Activated CD8-positive, alpha-beta T cell treated with anti-CD3 and anti-CD28 coated beads, Interleukin-2, amount 10 ng/mL, durations not matched to agents 7 days and 5 days (primary cell): Measurements from ENCODE around the gene ZBTB33. TPM values are rescaled to one million over a fixed set of nuclear protein-coding genes. Genes with fewer than 3 reads are reported as not detected.
A peak's percentile ranks its signal among the peaks of the same experiment; 100 is the strongest.

ENCODE experiments used
- ATAC-seq: fragments of 150-1000 bp; cut with Tn5 transposase; one replicate; pipeline ENCODE4 v1.10.0; 2021; ENCODE audit warnings: moderate library complexity
- CTCF ChIA-PET: fragments of 350-600 bp; sonication (Branson Sonifier 250); formaldehyde crosslinking; loops from one replicate; lab custom pipeline; 2021; ENCODE audit warnings: antibody characterized with exemption; lab: Charles Lee
- POLR2A ChIA-PET: fragments of 350-600 bp; sonication (Branson Sonifier 250); formaldehyde crosslinking; loops from one replicate; lab custom pipeline; 2021; ENCODE audit warnings: antibody characterized with exemption; lab: Charles Lee
- DNase-seq: peaks from one replicate; pipeline ENCODE4 v3.0.0-alpha.2; 2020
- H3K27ac Mint-ChIP-seq: one replicate; pipeline ENCODE4 v1.8.0; 2021; ENCODE audit warnings: mild to moderate bottlenecking, mixed read lengths
- H3K27me3 Mint-ChIP-seq: one replicate; pipeline ENCODE4 v1.8.0; 2021; ENCODE audit warnings: low read depth, mixed read lengths
- H3K36me3 Mint-ChIP-seq: one replicate; pipeline ENCODE4 v1.8.0; 2021; ENCODE audit warnings: low read depth, mixed read lengths
- H3K4me1 Mint-ChIP-seq: one replicate; pipeline ENCODE4 v1.8.0; 2021; ENCODE audit warnings: low read depth, mixed read lengths
- H3K4me3 Mint-ChIP-seq: one replicate; pipeline ENCODE4 v1.8.0; 2021; ENCODE audit warnings: mild to moderate bottlenecking, mixed read lengths
- H3K9me3 Mint-ChIP-seq: one replicate; pipeline ENCODE4 v1.8.0; 2022; ENCODE audit warnings: mixed read lengths; ENCODE audit not compliant: insufficient read depth
- total RNA-seq, 2 experiments: library from RNA; stranded (reverse); gene quantifications; one replicate each; pipeline ENCODE4 v1.2.3, GENCODE V29; 2021

Gene ZBTB33
- 10 to 100 TPM; 11.5 to 12.9 TPM for total RNA-seq

GRCh38 chrX:120250522-120251271 is at the start of gene ZBTB33:
Gene ZBTB33 (plus strand): TSS chrX:120250812. CDS start chrX:120253416, 2,604 bp downstream.
- Mint-ChIP-seq H3K27ac (peak within 1 kb of the TSS; percentile 88), H3K36me3 (peaks cover 25% of the 10 kb centered on the region), H3K4me1 (peaks cover 37% of the 10 kb centered on the region), H3K27me3 (no peaks in the 10 kb centered on the region), H3K9me3 (no peaks in the 10 kb centered on the region), H3K4me3 (peak within 1 kb of the TSS; percentile 92)
- DNase-seq (peak; percentile 88), ATAC-seq (peak; percentile 99)
- ChIA-PET CTCF (interaction anchor here (0.8 to 1.6 kb wide), 10 partner anchors 9 to 294 kb away, joined by 3 to 8 read pairs (median 4); no protein-coding TSS in a partner anchor), POLR2A (interaction anchor here (0.6 to 1.5 kb wide), 5 partner anchors 10 to 354 kb away, joined by 3 to 6 read pairs (median 3); partner anchors contain the start of genes CUL4B and MCTS1)

GRCh38 chrX:120200851-120201250 is 49.8 kb upstream of the ZBTB33 start:
- H3K36me3 Mint-ChIP-seq, result no peaks in the 10 kb centered on the region
- POLR2A ChIA-PET, result no interaction called here

GRCh38 chrX:120205816-120206753 is 44.5 kb upstream of the ZBTB33 start:
- H3K27ac Mint-ChIP-seq, result no peak overlapping the region
- ChIA-PET POLR2A (no interaction called here), CTCF (interaction anchor here (2.2 kb wide), 1 partner anchor 8 kb away, joined by 9 read pairs; no protein-coding TSS in a partner anchor)
- no peaks in the 10 kb centered on the region for H3K4me1 Mint-ChIP-seq
- H3K36me3 Mint-ChIP-seq, result no peaks in the 10 kb centered on the region
- H3K27me3 Mint-ChIP-seq, result no peaks in the 10 kb centered on the region
- ATAC-seq (no peak), DNase-seq (no peak)
- H3K4me3 Mint-ChIP-seq, result no peak overlapping the region
- no peaks in the 10 kb centered on the region for H3K9me3 Mint-ChIP-seq

More at GRCh38 chrX:120200851-120201250, 49.8 kb upstream of the ZBTB33 start:
- Mint-ChIP-seq H3K27me3 (no peaks in the 10 kb centered on the region), H3K4me3 (no peak overlapping the region), H3K27ac (no peak overlapping the region), H3K4me1 (peaks cover 13% of the 10 kb centered on the region), H3K9me3 (no peaks in the 10 kb centered on the region)
- DNase-seq (no peak), ATAC-seq (no peak)
- CTCF ChIA-PET, result interaction anchor here (1.6 kb wide), 1 partner anchor 13 kb away, joined by 5 read pairs; no protein-coding TSS in a partner anchor

DNA sequence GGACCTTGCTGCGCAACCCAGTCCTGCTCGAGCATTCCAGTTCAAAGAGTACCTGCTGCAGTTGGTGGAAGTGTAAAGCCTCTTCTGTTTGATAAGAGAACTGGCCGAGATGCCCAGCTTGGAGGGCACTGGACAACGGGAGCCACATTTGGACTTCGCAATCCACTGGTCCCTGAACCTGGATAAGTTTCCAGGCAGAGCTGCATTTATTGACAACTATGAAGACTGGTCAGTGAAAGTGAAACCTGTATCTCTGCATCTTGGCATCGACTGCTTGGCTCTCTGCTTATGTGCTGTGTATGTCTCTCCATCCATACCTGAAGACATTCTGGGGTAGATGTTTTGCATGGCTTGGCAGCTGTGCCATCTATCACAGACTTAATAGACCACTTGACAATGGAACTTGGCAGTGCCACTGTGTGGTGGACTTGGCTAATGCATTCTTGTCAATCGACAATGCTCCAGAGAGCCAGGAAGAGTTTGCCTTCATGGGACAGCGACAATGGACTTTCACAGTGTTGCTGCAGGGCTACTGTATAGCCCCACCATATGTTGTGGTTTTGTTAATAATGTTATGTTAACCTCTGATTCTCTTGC is 43.5 kb upstream of the ZBTB33 start:
- Mint-ChIP-seq H3K4me1 (no peaks in the 10 kb centered on the region), H3K4me3 (no peak overlapping the region), H3K27ac (no peak overlapping the region), H3K9me3 (no peaks in the 10 kb centered on the region), H3K36me3 (no peaks in the 10 kb centered on the region), H3K27me3 (no peaks in the 10 kb centered on the region)
- ChIA-PET POLR2A (no interaction called here), CTCF (no interaction called here)
- DNase-seq (no peak), ATAC-seq (no peak)

- H3K4me3 Mint-ChIP-seq, result no peak overlapping the region
- no peak overlapping the region for H3K27ac Mint-ChIP-seq
- no peaks in the 10 kb centered on the region for H3K36me3 Mint-ChIP-seq
- peak; percentile 73 for ATAC-seq
- ChIA-PET POLR2A (no interaction called here), CTCF (interaction anchor here (0.5 to 2.3 kb wide), 22 partner anchors 9 to 266 kb away, joined by 3 to 23 read pairs (median 4); no protein-coding TSS in a partner anchor)
- no peaks in the 10 kb centered on the region for H3K9me3 Mint-ChIP-seq
- no peaks in the 10 kb centered on the region for H3K27me3 Mint-ChIP-seq
- H3K4me1 Mint-ChIP-seq, result no peaks in the 10 kb centered on the region
- DNase-seq, result peak; percentile 68
Observed at GRCh38 chrX:120213438-120214265, 37.0 kb upstream of the ZBTB33 start.

- ChIA-PET CTCF (interaction anchor here (1.6 kb wide), 1 partner anchor 9 kb away, joined by 7 read pairs; no protein-coding TSS in a partner anchor), POLR2A (no interaction called here)
- peaks cover 3% of the 10 kb centered on the region for H3K36me3 Mint-ChIP-seq
- H3K4me3 Mint-ChIP-seq, result no peak overlapping the region
- no peaks in the 10 kb centered on the region for H3K9me3 Mint-ChIP-seq
- H3K4me1 Mint-ChIP-seq, result peaks cover 3% of the 10 kb centered on the region
- ATAC-seq (no peak), DNase-seq (no peak)
- H3K27me3 Mint-ChIP-seq, result no peaks in the 10 kb centered on the region
- no peak overlapping the region for H3K27ac Mint-ChIP-seq
Observed at GRCh38 chrX:120223374-120223773, 27.2 kb upstream of the ZBTB33 start.

DNA sequence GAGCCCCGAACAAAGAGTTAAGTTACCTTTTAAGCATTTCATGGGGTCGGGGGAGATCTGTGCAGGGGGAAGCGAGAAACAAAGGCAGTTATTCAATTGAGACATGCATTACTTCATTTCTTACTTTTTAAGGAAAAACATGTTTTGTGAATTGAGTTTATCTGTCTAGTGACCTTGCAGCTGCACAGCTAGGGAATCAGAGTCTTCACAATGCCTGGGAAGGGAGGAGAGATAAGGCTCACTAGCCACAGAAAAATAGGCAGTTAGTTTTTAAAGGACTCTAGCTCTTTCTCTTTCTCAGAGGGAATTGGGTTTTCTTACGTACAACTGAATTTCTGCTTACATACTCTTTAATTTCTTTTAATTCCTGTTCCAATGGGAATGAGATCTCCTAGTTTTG is 26.2 kb upstream of the ZBTB33 start:
- ChIA-PET POLR2A (no interaction called here), CTCF (interaction anchor here (0.7 kb wide), 1 partner anchor 11 kb away, joined by 3 read pairs; no protein-coding TSS in a partner anchor)
- no peak overlapping the region for H3K4me3 Mint-ChIP-seq
- H3K27me3 Mint-ChIP-seq, result no peaks in the 10 kb centered on the region
- DNase-seq, result no peak
- peaks cover 3% of the 10 kb centered on the region for H3K36me3 Mint-ChIP-seq
- no peak for ATAC-seq
- H3K27ac Mint-ChIP-seq, result no peak overlapping the region
- peaks cover 4% of the 10 kb centered on the region for H3K4me1 Mint-ChIP-seq
- H3K9me3 Mint-ChIP-seq, result no peaks in the 10 kb centered on the region

GRCh38 chrX:120228187-120228908 is 22.3 kb upstream of the ZBTB33 start:
- peaks cover 8% of the 10 kb centered on the region for H3K4me1 Mint-ChIP-seq
- ChIA-PET POLR2A (no interaction called here), CTCF (interaction anchor here (3.2 kb wide), 1 partner anchor 15 kb away, joined by 23 read pairs; no protein-coding TSS in a partner anchor)
- peaks cover 4% of the 10 kb centered on the region for H3K9me3 Mint-ChIP-seq
- ATAC-seq, result no peak
- no peak for DNase-seq
- no peaks in the 10 kb centered on the region for H3K27me3 Mint-ChIP-seq
- no peak overlapping the region for H3K27ac Mint-ChIP-seq
- H3K4me3 Mint-ChIP-seq, result no peak overlapping the region
- H3K36me3 Mint-ChIP-seq, result peaks cover 4% of the 10 kb centered on the region

GRCh38 chrX:120235284-120235683 is 15.3 kb upstream of the ZBTB33 start:
- no peaks in the 10 kb centered on the region for H3K4me1 Mint-ChIP-seq
- peaks cover 3% of the 10 kb centered on the region for H3K36me3 Mint-ChIP-seq
- ChIA-PET POLR2A (no interaction called here), CTCF (no interaction called here)
- DNase-seq (no peak), ATAC-seq (no peak)
- H3K9me3 Mint-ChIP-seq, result peaks cover 4% of the 10 kb centered on the region
- no peak overlapping the region for H3K27ac Mint-ChIP-seq
- H3K4me3 Mint-ChIP-seq, result no peak overlapping the region
- no peaks in the 10 kb centered on the region for H3K27me3 Mint-ChIP-seq

- DNase-seq (no peak), ATAC-seq (no peak)
- ChIA-PET POLR2A (no interaction called here), CTCF (no interaction called here)
- Mint-ChIP-seq H3K36me3 (peaks cover 2% of the 10 kb centered on the region), H3K27me3 (no peaks in the 10 kb centered on the region), H3K4me1 (no peaks in the 10 kb centered on the region), H3K9me3 (peaks cover under 1% of the 10 kb centered on the region), H3K27ac (no peak overlapping the region), H3K4me3 (no peak overlapping the region)
Observed at GRCh38 chrX:120236687-120237479, 13.7 kb upstream of the ZBTB33 start.
